ENCODE measurements around the gene SND1. TPM values are rescaled to one million over a fixed set of nuclear protein-coding genes. Genes with fewer than 3 reads are reported as not detected.

SND1 gene
- polyA plus RNA-seq, 4 donors = 47.2 to 148 (median 92.2) TPM

- no peak for FAIRE-seq
- Histone ChIP-seq H3K27me3 (ENCODE audit: control insufficient read depth in 3 of 3, insufficient read depth in 3 of 3, low read length in 3 of 3) (no peaks in the 10 kb centered on the region), H3K36me3 (ENCODE audit: control insufficient read depth in 3 of 3, insufficient read depth in 2 of 3, low read depth in 1 of 3, low read length in 3 of 3) (peaks cover 2 to 4% (median 3%) of the 10 kb centered on the region in 3 donors), H3K4me1 (ENCODE audit: control insufficient read depth in 3 of 3, insufficient read depth in 2 of 3, low read depth in 1 of 3, low read length in 2 of 3) (peaks cover 0 to 17% (median 4%) of the 10 kb centered on the region in 3 donors), H3K27ac (ENCODE audit: low read depth in 1 of 3, low read length in 2 of 3) (no peak overlapping the region), H3K9me3 (ENCODE audit: control insufficient read depth in 2 of 2, insufficient read depth in 1 of 2, low read depth in 1 of 2, low read length in 1 of 2) (no peaks in the 10 kb centered on the region), H3K4me3 (ENCODE audit: low read depth in 1 of 3, low read length in 3 of 3) (no peak overlapping the region)
- 76 to 82% (median 78%) methylated on average over 3 of the region's 3 CpGs for WGBS, 3 donors
- peak in 1 of 2 donors; percentile 20 for DNase-seq
Observed at GRCh38 chr7:127886248-127886647, 234.3 kb downstream of the SND1 start.

- Histone ChIP-seq H3K9me3 (ENCODE audit: control insufficient read depth in 2 of 2, insufficient read depth in 1 of 2, low read depth in 1 of 2, low read length in 1 of 2) (no peaks in the 10 kb centered on the region), H3K4me3 (ENCODE audit: low read depth in 1 of 3, low read length in 3 of 3) (no peak overlapping the region), H3K4me1 (ENCODE audit: control insufficient read depth in 3 of 3, insufficient read depth in 2 of 3, low read depth in 1 of 3, low read length in 2 of 3) (peaks cover 0 to 26% (median 2%) of the 10 kb centered on the region in 3 donors), H3K36me3 (ENCODE audit: control insufficient read depth in 3 of 3, insufficient read depth in 2 of 3, low read depth in 1 of 3, low read length in 3 of 3) (peaks cover 5 to 6% (median 6%) of the 10 kb centered on the region in 3 donors), H3K27ac (ENCODE audit: low read depth in 1 of 3, low read length in 2 of 3) (no peak overlapping the region), H3K27me3 (ENCODE audit: control insufficient read depth in 3 of 3, insufficient read depth in 3 of 3, low read length in 3 of 3) (no peaks in the 10 kb centered on the region)
- DNase-seq = no peak
- 92 to 95% (median 93%) methylated on average over 6 of the region's 6 CpGs for WGBS, 3 donors
- no peak for FAIRE-seq
Observed at GRCh38 chr7:127887096-127887495, 235.1 kb downstream of the SND1 start.

DNA sequence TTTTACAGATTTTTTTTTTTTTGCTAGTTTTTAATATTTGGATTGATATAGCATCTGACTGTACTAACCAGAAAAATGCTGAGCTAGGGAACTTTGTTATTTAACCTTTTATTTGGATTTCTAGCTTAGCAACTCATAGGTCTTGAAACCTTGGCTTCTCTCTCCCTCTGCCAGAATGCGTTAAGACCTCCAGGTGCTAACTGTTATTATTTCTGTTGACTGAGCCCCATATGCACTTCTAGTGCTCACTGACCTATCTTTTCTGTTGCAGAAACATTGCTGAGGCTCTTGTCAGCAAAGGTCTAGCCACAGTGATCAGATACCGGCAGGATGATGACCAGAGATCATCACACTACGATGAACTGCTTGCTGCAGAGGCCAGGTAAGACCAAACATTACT, 235.6 kb downstream of the SND1 start:
- no peak for DNase-seq
- H3K27ac ChIP-seq (ENCODE audit: low read depth in 1 of 3, low read length in 2 of 3) = no peak overlapping the region
- peaks cover 0 to 30% (median 2%) of the 10 kb centered on the region in 3 donors for H3K4me1 ChIP-seq (ENCODE audit: control insufficient read depth in 3 of 3, insufficient read depth in 2 of 3, low read depth in 1 of 3, low read length in 2 of 3)
- H3K36me3 ChIP-seq (ENCODE audit: control insufficient read depth in 3 of 3, insufficient read depth in 2 of 3, low read depth in 1 of 3, low read length in 3 of 3) = peaks cover 5 to 10% (median 6%) of the 10 kb centered on the region in 3 donors
- 85 to 94% (median 90%) methylated on average over 3 of the region's 3 CpGs for WGBS, 3 donors
- H3K4me3 ChIP-seq (ENCODE audit: low read depth in 1 of 3, low read length in 3 of 3) = no peak overlapping the region
- no peaks in the 10 kb centered on the region for H3K9me3 ChIP-seq (ENCODE audit: control insufficient read depth in 2 of 2, insufficient read depth in 1 of 2, low read depth in 1 of 2, low read length in 1 of 2)
- H3K27me3 ChIP-seq (ENCODE audit: control insufficient read depth in 3 of 3, insufficient read depth in 3 of 3, low read length in 3 of 3) = no peaks in the 10 kb centered on the region
- FAIRE-seq = no peak

- FAIRE-seq (no peak), DNase-seq (no peak)
- H3K9me3 ChIP-seq (ENCODE audit: control insufficient read depth in 2 of 2, insufficient read depth in 1 of 2, low read depth in 1 of 2, low read length in 1 of 2) = no peaks in the 10 kb centered on the region
- H3K4me1 ChIP-seq (ENCODE audit: control insufficient read depth in 3 of 3, insufficient read depth in 2 of 3, low read depth in 1 of 3, low read length in 2 of 3) = peaks cover 0 to 30% (median 2%) of the 10 kb centered on the region in 3 donors
- no peak overlapping the region for H3K27ac ChIP-seq (ENCODE audit: low read depth in 1 of 3, low read length in 2 of 3)
- H3K4me3 ChIP-seq (ENCODE audit: low read depth in 1 of 3, low read length in 3 of 3) = no peak overlapping the region
- WGBS, 3 donors = 70 to 90% (median 72%) methylated on average over 1 of the region's 1 CpG
- peaks cover 5 to 10% (median 6%) of the 10 kb centered on the region in 3 donors for H3K36me3 ChIP-seq (ENCODE audit: control insufficient read depth in 3 of 3, insufficient read depth in 2 of 3, low read depth in 1 of 3, low read length in 3 of 3)
- H3K27me3 ChIP-seq (ENCODE audit: control insufficient read depth in 3 of 3, insufficient read depth in 3 of 3, low read length in 3 of 3) = no peaks in the 10 kb centered on the region
Observed at GRCh38 chr7:127888411-127888810, 236.4 kb downstream of the SND1 start.

DNA sequence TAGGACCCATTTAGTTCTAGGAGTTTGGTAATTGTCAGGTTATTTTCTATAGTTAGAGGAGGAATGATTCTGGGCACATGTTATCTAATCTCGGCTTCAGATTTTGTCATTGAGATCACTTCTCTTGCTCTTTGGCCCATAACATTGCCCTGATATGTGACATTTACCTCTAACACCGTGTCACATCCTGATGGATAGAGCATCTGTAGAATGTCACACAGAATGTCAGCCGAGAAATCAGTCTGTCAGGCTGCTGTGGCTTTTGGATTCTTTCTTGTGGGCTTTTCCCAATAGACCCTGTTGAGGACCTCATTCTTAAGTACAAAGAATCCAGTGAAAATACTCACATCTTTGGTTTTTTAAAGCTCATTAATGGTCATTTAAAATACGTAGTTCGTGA, 236.8 kb downstream of the SND1 start:
- DNase-seq = no peak
- peaks cover 0 to 33% (median 0%) of the 10 kb centered on the region in 3 donors for H3K4me1 ChIP-seq (ENCODE audit: control insufficient read depth in 3 of 3, insufficient read depth in 2 of 3, low read depth in 1 of 3, low read length in 2 of 3)
- H3K9me3 ChIP-seq (ENCODE audit: control insufficient read depth in 2 of 2, insufficient read depth in 1 of 2, low read depth in 1 of 2, low read length in 1 of 2) = no peaks in the 10 kb centered on the region
- H3K36me3 ChIP-seq (ENCODE audit: control insufficient read depth in 3 of 3, insufficient read depth in 2 of 3, low read depth in 1 of 3, low read length in 3 of 3) = peaks cover 5 to 10% (median 6%) of the 10 kb centered on the region in 3 donors
- H3K4me3 ChIP-seq (ENCODE audit: low read depth in 1 of 3, low read length in 3 of 3) = no peak overlapping the region
- no peak for FAIRE-seq
- 92 to 95% (median 95%) methylated on average over 5 of the region's 5 CpGs for WGBS, 3 donors
- H3K27me3 ChIP-seq (ENCODE audit: control insufficient read depth in 3 of 3, insufficient read depth in 3 of 3, low read length in 3 of 3) = no peaks in the 10 kb centered on the region
- H3K27ac ChIP-seq (ENCODE audit: low read depth in 1 of 3, low read length in 2 of 3) = no peak overlapping the region

DNA sequence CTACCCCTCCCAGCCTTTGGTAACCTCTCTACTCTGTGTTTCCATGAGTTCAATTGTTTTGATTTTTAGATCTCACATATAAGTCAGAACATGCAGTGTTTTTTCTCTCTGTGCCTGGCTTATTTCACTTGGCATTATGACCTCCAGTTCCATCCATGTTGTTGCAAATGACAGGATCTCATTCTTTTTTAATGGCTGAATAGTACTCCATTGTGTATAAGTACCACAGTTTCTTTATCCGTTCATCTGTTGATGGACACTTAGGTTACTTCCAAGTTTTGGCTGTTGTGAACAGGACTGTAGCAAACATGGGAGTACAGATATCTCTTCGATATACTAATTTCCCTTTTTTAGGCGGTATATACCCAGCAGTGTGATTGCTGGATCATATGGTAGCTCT, 237.7 kb downstream of the SND1 start:
- H3K27me3 ChIP-seq (ENCODE audit: control insufficient read depth in 3 of 3, insufficient read depth in 3 of 3, low read length in 3 of 3) = no peaks in the 10 kb centered on the region
- no peak overlapping the region for H3K27ac ChIP-seq (ENCODE audit: low read depth in 1 of 3, low read length in 2 of 3)
- H3K36me3 ChIP-seq (ENCODE audit: control insufficient read depth in 3 of 3, insufficient read depth in 2 of 3, low read depth in 1 of 3, low read length in 3 of 3) = peaks cover 5 to 10% (median 6%) of the 10 kb centered on the region in 3 donors
- FAIRE-seq (no peak), DNase-seq (no peak)
- H3K4me1 ChIP-seq (ENCODE audit: control insufficient read depth in 3 of 3, insufficient read depth in 2 of 3, low read depth in 1 of 3, low read length in 2 of 3) = peaks cover 0 to 33% (median 0%) of the 10 kb centered on the region in 3 donors
- WGBS, 3 donors = 92 to 99% (median 98%) methylated on average over 3 of the region's 3 CpGs
- H3K4me3 ChIP-seq (ENCODE audit: low read depth in 1 of 3, low read length in 3 of 3) = no peak overlapping the region
- no peaks in the 10 kb centered on the region for H3K9me3 ChIP-seq (ENCODE audit: control insufficient read depth in 2 of 2, insufficient read depth in 1 of 2, low read depth in 1 of 2, low read length in 1 of 2)

DNA sequence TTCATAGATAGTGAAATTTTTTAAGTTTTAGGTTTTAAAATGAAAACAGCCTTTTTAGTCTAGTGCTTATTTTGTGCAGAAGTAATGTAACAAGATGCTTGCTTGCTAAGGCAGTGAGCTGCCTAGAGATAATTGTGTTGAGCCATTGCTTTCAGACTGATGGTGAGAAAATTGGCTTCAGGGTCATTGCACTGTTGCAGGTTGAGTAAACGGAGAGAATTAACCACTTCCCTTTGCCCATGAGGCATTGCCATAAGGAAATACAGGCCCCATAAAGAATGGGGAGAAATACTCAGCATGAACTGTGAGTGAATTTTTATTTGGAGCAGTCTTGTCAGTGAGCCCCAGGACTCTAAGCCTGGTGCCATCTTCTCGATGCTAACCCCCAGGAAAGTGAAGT, 238.7 kb downstream of the SND1 start:
- H3K4me1 ChIP-seq (ENCODE audit: control insufficient read depth in 3 of 3, insufficient read depth in 2 of 3, low read depth in 1 of 3, low read length in 2 of 3) = peaks cover 0 to 31% (median 0%) of the 10 kb centered on the region in 3 donors
- 80 to 86% (median 86%) methylated on average over 2 of the region's 2 CpGs for whole genome bisulfite sequencing, 3 donors
- peaks cover 5 to 10% (median 6%) of the 10 kb centered on the region in 3 donors for H3K36me3 ChIP-seq (ENCODE audit: control insufficient read depth in 3 of 3, insufficient read depth in 2 of 3, low read depth in 1 of 3, low read length in 3 of 3)
- H3K27ac ChIP-seq (ENCODE audit: low read depth in 1 of 3, low read length in 2 of 3) = peak overlapping the region in 1 of 3 donors; percentile 73
- no peak overlapping the region for H3K4me3 ChIP-seq (ENCODE audit: low read depth in 1 of 3, low read length in 3 of 3)
- FAIRE-seq (no peak), DNase-seq (peak in 1 of 2 donors; percentile 58)
- H3K9me3 ChIP-seq (ENCODE audit: control insufficient read depth in 2 of 2, insufficient read depth in 1 of 2, low read depth in 1 of 2, low read length in 1 of 2) = no peaks in the 10 kb centered on the region
- H3K27me3 ChIP-seq (ENCODE audit: control insufficient read depth in 3 of 3, insufficient read depth in 3 of 3, low read length in 3 of 3) = no peaks in the 10 kb centered on the region

- WGBS, 3 donors = 81 to 96% (median 92%) methylated on average over 4 of the region's 4 CpGs
- no peak for FAIRE-seq
- H3K4me3 ChIP-seq (ENCODE audit: low read depth in 1 of 3, low read length in 3 of 3) = no peak overlapping the region
Observed at GRCh38 chr7:127891144-127891543, 239.2 kb downstream of the SND1 start.

More at GRCh38 chr7:127891144-127891543, 239.2 kb downstream of the SND1 start:
- Histone ChIP-seq H3K9me3 (ENCODE audit: control insufficient read depth in 2 of 2, insufficient read depth in 1 of 2, low read depth in 1 of 2, low read length in 1 of 2) (no peaks in the 10 kb centered on the region), H3K27me3 (ENCODE audit: control insufficient read depth in 3 of 3, insufficient read depth in 3 of 3, low read length in 3 of 3) (no peaks in the 10 kb centered on the region), H3K27ac (ENCODE audit: low read depth in 1 of 3, low read length in 2 of 3) (peak overlapping the region in 1 of 3 donors; percentile 73), H3K36me3 (ENCODE audit: control insufficient read depth in 3 of 3, insufficient read depth in 2 of 3, low read depth in 1 of 3, low read length in 3 of 3) (peaks cover 5 to 10% (median 6%) of the 10 kb centered on the region in 3 donors), H3K4me1 (ENCODE audit: control insufficient read depth in 3 of 3, insufficient read depth in 2 of 3, low read depth in 1 of 3, low read length in 2 of 3) (peaks cover 0 to 27% (median 0%) of the 10 kb centered on the region in 3 donors)
- no peak for DNase-seq
